HS-27A (cell line): Measurements from ENCODE around the gene GPX7.
"Not testable (repeated sequence)": the region's sequence is repeated elsewhere in the genome, so short reads cannot be mapped to it uniquely, and the experiment has no call there.

Experiments used
- DNase-seq: peaks from one replicate; pipeline ENCODE4 v3.0.0-alpha.2; 2012; ENCODE audit warnings: low read depth, missing footprints

Gene GPX7

DNA sequence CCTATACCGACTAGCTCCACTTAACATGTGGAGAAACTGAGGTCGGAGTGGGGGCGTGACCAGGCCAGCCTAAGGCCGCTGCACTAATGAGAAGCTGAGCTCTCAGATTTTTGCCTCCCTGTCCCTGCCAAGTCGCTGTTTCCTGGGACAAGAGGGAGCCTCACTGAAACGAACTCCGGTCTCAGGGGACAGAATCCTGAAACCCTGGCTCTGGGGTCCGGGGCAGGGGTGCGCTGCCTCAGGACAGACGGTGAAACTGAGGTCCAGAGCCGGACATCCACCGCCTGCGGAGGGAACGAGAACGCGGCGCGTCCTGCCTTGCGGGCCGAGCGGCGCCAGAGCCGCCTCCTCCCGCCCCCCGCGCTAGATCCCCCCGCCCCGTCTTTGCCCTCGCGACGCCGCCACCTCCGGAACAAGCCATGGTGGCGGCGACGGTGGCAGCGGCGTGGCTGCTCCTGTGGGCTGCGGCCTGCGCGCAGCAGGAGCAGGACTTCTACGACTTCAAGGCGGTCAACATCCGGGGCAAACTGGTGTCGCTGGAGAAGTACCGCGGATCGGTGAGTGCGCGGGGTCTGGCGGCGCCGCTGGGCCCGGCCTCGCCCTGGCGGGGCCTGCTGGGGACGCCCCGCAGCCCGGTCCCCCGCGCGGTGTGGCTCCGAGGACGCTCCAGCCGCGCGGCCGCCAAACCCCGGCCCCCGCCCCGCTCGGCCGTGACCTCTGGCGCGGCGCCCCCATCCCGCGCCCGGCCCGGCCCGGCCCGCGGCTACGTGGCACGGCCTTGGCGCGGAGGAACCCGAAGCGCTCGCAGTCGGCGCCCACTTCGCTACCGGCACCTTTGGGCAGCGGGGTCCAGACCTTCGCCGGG, at the start of gene GPX7:
TSS of gene GPX7 (plus strand) at position 381 of the 865 bp plus-strand sequence. CDS start at position 420, 39 bp downstream.
- no peak for DNase-seq

DNA sequence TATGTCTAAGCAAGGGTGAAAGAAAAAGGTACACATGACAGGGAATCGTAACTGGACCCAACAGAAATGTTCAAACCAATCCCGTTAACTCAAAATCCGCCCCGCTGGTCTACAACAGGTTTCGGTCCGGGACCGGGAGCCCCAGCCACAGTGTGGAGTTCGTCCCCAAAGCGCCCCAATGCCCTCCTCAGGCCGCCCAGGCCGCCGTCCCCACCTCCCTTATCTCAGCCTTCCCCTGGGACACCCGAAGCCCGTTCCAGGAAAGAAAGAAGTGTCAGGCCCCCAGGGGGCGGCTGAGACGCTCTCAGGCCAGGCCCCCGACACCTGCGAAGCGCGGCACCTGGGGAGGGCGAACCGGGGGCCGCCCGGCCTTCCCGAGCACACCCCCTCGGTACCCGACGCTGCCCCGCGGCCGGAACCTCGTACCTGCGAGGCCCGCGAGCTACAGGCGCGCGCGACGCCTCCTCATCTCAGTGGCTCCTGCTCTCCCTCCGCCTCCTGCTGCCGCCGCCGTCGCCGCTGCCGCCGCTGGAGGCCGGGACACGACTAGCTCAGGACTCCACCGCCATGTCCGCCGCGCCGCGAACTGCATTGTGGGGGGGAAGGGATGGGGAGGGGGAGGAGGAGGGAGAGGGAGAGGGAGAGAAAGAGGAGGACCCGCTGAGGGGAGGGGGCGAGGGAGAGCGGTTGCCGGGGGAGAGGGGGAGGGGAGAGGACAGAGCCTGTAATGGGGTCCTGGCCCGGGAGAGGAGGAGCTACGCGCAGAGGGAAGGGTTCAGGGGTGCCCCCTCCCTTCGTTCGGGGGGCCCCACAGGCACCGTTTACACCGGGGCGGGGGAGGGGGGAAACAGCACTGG, 49.4 kb upstream of the GPX7 start, which contains the start of gene TUT4:
TSS of gene TUT4 (minus strand) at position 588 of the 857 bp plus-strand sequence. CDS start 26,812 bp downstream, outside the sequence.
- DNase-seq: peak; percentile 50

DNA sequence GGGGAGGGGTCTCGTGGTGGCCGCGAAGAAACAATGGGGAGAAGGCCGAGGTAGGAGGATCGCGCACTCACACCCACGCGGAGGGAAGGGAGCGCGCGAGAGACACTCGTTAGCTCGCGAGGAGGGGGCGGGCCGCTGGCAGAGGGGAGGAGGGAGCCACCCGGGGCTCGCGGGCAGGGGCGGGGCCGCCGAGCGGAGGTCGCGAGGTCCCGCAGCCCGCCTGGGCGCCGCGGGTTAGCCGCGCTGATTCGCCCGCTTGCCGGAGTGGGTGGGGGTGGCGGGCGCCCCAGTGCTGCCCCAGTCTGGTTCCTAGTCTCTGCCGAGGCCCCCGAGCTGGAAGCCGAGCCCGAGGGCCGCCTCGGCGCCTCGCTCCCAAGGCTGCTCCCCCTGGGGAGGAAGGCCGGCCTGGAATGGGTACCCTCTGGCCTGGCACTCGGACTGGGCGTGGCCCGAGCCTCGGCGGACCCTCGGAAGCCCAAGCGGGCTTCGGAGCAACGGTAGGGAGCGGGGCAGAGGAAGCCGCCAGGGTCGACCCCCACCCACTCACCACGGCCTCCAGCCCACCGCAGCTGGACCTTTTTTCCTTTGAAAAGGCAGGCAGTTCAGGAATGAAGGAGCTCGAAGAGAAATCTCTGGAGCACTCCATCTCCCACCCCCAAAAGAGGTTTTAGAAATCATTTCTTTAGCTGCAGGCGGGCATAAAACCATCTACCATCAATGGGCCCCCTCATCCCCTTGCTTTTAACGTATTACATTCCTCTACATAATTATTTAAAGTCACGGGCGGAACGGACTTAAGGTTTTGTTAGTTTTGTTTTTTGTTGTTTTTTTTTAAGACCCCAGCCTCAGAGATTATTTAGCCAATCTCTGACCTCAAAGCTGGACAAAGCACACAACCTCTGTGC, 48.6 kb upstream of the GPX7 start:
- DNase-seq: peak; percentile 51

DNA sequence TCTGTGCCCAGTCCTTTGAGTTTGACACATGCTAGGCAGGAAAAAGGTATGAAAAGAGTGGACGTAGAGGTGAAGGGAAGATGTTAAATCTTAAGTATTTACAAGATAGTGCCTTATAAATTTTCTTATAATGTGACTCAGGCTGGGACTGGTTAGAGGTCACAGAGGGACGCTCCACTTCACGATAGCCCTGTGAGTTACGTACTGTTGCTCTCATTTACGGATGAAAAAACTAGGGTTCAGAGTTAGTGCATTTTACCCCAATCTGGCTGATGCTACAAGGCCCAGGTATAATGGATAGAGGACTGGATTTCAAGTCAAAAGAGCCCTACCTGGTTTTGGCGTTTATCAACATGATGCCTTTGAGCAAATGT, 47.9 kb upstream of the GPX7 start:
- DNase-seq: no peak

DNA sequence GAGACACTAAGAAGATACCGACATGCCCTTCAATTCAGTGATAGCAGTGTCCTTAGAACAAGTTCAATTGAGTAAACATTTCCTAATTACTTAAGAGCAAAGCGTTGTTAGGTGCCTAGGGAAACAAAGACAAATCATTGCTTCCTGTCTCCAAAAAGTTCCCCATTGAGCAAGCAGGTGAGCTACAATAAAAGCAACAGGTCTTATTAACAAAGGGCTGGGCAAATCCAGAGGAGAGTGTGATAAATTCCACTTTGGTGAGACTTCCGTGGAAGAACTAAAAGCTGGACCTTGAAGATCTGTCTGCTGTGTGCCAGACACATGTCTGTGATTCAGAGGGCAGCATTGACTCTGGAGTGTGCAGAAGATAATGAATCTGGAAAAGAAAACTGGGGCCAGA, 47.4 kb upstream of the GPX7 start:
- DNase-seq: no peak

DNA sequence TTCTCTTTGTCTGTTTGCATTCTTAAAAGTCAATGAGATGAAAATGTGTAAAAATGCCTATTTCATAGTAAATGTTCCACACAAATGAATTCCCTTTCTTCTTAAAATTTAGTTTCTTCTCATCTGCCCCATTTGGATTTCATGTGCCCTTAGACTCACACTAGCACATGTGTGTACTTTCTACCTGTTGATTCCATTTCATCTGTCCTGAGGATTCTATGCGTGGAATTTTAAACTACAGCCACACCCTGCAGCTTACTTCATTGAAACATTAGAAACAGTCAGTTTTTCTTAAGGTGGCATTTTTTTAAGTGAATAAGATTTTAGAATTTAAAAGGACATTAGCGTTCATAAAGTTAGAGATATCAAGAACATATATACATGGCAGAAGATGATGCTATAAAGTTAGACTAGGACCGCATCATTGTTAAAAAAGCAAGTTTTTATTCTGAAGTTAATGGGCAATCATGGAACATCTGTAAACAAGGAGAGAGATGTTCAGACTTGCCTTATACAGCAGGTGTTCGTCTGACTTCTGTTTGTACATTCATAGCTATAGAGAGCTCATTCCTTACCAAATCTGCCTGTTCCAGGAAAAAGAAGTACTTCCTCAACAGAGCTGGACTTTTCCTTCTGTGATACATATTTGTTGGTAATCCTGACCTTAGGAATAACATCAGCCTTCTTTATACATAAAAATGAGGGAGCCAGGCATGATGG, 45.4 kb upstream of the GPX7 start:
- no peak for DNase-seq

DNA sequence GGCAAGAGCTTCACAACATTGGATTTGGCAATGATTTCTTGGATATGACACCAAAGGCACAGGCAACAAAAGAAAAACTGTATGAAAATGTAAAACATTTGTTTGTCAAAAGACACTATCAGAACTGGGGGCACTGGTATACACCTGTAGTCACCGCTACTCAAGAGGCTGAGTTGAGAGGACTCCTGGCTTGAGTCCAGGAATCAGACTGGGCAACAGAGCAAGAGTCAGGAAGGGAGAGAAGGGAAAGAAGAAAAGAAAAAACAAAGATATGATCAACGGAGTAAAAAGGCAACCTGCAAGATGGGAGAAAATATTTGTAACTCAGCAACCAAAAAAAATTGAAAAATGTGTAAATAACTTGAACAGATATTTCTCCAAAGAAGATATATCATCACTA, 43.2 kb upstream of the GPX7 start:
- no peak for DNase-seq

DNA sequence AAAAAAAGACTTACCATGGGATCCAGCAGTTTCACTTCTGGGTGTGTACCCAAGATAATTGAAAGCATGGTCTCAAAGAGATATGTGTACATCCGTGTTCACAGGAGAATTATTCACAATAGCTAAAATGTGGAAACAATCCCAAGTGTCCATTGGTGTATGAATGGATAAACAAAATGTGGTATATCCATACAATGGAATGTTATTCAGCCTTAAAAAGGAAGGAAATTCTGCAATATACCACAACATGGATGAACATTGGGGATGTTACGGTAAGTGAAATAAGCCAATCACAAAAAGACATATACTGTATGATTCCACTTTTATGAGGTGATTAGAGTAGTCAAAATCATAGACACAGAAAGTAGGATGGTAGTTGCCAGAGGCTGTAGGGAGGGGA, 42.3 kb upstream of the GPX7 start:
- no peak for DNase-seq

DNA sequence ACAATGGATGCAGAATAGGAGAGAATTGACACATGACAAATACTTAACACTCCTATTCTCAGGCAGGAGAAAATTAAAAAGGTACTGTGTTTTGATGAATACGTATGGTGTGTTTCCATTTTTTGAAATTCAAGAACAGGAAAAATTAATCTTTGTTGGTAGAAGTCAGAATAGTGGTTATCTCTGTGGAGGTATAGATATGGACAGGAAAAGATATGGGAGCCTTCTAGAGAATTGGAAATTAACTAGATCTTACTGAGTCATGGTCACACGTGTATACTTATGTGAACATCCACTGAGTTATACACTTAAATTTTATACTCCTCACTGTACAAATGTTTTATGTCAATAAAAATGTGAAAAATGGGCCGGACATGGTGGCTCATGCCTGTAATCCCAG, 39.4 kb upstream of the GPX7 start:
- no peak for DNase-seq

DNA sequence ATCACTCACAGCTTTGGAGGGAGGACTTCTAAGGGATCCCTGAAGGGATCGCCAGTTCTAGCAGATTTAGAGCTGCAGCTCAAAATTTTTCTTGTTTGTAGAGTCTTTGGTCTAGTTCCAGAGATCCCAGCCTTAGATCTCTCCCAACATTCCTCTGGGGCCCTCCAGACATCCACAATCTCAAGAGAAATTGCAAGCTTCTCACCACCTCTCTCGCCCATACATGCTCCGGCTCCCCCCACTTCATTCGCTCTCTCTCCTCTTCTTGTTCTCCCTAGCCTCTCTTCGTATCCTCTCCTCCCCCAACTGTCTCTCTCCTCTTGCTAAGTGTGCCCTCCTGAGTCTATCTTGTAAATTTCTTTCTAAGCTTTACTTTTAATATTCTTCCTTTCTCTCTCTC, 34.2 kb upstream of the GPX7 start:
- no peak for DNase-seq

DNA sequence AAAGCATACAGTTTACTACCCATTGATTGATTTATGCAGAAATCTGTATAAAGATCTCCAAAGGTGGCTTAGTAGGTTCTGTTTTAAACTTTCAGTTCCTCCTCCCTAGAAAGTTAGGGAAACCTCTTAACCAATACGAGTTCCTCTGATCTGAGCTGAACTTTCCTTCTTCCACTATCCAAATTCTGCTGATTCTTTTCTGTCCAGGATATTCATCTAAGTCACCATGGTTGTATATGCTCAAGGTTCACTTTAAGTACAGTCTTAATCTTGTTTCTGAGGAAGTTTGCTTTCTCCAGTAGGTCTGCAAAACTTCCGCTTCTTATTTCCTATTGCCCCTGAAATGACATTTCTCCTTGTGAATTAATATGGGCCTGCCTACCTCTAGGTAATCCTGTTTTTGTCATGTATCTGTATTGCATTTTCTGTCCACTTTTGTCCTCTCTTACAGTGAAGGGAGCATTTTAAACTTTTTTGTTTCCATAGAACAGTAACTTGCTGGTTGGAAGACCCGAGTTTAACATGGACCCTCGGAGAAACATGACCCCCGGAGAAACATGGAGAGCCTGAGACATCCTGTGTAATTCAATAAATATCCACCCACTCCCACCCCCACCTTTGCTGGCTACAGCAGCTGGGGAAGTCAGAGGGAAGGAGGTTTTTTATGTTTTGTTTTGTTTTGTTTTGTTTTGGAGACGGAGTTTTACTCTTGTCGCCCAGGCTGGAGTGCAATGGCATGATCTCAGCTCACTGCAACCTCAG, 32.5 kb upstream of the GPX7 start:
- no peak for DNase-seq

DNA sequence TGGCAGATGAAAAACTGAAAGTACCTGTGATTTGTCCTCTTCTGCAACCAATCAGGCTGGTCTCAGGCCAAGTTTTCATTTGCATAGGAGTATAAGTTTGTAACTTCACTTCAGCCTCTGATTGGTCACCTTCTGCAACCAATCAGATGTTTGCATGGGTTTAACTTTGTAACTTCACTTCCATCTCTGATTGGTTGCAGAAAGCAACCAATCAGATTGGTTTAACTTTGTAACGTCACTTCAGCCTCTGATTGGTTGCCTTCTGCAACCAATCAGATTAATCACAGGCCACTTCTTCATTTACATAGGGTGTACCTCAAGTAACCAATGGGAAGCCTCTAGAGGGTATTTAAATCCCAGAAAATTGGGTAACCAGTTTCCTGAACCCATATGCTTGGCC, 30.4 kb upstream of the GPX7 start:
- no peak for DNase-seq

DNA sequence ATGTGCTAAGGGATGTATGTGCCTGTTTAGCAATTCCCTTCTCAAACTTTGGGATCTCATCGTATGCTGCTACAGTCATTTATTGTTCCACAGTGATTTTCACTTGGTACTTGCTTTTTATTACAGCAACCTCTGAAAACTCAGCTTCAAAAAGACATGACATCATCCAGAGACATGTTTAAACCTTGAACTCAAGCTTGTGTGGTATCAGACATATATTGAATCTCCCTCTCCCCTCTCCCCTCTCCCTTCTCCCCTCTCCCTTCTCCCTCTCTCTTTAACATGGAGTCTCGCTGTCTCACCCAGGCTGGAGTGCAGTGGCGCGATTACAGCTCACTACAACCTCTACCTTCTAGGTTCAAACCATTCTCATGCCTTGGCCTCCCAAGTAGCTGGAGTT, 29.8 kb upstream of the GPX7 start:
- no peak for DNase-seq

DNA sequence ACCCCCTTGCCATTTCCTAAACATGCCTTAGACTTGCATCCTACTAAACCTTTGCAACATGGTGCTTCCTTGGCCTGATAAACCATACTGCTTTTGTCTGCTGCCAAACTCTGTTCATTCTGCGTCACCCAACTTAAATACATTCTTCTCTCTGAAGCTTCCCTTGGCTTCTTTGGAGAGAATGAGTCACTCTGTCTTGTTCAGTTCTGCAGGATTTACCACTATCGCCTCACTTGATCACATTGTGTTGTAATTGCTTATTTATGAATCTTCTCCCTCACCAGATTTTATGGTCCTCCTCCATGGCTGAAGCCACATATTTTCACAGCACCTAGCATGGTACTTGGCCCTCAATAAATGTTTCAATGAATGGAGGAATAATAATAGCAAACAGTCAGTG, 27.6 kb upstream of the GPX7 start:
- DNase-seq: peak; percentile 22

DNA sequence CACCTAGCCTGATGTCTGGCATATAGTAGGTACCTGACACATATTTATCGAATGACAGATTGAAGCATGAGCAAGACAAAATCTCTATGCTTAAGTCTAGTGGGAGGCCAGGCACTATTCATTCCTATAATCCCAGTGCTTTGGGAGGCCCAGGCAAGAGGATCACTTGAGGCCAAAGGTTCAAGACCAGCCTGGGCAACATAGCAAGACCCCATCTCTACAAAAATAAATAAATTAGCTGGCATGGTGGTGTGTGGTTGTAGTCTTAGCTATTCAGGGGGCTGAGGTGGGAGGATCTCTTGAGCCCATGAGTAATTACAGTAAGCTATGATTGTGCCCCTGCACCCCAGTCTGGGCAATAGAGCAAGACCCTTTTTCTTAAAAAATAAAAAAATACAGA, 26.1 kb upstream of the GPX7 start:
- no peak for DNase-seq

DNA sequence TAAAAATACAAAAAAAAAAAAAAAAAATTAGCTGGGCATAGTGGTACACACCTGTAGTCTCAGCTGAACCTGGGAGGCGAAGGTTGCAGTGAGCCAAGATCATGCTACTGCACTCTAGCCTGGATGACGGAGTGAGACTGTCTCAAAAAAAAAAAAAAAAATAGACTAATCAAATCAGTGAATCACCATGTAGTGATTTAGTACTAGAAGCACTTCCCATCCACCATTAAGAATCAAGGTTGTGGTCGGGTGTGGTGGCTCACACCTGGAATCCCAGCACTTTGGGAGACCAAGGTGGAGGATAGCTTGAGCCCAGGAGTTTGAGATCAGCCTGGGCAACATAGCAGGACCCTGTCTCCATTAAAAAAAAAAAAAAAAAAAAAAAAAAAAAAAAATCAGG, 24.1 kb upstream of the GPX7 start:
- not testable (repeated sequence) for DNase-seq

DNA sequence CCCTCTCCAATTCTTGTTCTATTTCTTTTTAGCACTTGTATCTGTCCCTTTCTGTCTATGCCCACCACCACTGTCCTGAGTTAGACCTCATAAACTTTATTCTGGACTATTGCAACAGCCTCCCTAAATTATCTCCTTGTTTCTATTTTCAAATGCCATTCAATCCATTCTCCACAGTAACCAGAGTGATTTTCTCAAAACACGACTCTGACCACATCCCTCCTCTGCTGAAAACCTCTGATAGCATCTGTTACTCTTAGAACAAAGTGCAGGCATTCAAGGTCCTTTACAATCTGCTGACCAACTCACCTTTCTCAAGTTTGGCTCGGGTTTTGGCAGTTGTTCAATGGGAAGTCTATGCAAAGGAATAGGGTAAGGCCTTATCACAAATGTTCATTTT, 22.8 kb upstream of the GPX7 start:
- no peak for DNase-seq

DNA sequence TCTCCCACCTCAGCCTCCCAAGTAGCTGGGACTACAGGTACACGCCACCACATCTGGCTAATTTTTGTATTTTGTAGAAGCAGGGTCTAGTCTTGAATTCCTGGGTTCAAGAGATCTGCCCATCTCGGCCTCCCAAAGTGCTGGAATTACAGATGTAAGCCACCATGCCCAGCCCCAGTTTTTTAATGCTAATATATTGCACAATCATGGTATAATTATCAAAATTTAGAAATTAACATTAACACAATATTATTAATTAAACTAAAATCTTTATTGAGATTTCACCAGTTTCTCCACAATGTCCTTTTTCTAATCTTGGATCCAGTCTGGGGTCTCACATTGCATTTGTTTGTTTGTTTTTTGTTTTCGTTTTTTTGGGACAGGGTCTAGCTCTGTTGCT, 21.9 kb upstream of the GPX7 start:
- DNase-seq: no peak

DNA sequence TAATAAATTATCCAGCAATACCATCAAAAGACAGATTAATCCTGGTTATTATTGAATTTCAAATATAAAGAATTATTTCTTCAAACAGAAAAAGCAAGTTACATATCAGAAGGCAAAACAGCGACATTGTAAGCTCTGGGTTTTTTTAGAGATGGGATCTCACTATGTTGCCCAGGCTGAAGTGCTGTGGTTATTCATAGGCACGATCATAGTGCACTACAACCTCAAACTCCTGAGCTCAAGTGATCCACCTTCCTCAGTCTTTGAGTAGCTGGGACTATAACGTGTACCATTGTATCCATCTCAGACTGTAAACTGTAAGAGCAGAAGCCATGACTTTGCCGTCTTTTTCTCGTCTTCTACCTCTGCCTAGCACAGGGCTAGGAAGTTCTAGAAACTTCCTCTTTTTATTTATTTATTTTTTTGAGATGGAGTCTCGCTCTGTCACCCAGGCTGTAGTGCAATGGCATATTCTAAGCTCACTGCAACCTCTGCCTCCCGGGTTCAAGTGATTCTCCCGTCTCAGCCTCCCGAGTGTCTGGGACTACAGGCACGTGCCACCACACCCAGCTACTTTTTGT, 20.0 kb upstream of the GPX7 start:
- no peak for DNase-seq

DNA sequence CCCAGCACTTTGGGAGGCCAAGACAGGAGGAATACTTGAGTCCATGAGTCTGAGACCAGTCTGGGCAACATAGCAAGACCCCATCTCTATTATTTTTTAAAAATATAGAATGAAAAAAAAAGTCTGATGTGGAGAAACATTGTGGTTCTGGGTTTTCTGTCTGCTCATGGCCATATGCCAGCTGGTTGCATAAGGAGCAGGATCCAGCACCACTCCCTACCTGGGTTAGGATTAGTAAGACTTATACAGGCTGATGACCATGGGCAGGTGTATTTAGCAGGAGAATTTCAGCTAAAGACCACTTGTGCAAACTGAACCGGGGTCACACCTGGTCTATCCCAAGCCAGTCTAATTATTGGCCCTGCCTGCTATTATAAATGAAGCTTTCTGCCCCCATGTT, 16.7 kb upstream of the GPX7 start:
- no peak for DNase-seq
